Measurements from ENCODE around the gene PSORS1C2. TPM values are rescaled to one million over a fixed set of nuclear protein-coding genes. Genes with fewer than 3 reads are reported as not detected.

PSORS1C2 gene
- total RNA-seq, 1 donor from 2014 or later: not detected

DNA sequence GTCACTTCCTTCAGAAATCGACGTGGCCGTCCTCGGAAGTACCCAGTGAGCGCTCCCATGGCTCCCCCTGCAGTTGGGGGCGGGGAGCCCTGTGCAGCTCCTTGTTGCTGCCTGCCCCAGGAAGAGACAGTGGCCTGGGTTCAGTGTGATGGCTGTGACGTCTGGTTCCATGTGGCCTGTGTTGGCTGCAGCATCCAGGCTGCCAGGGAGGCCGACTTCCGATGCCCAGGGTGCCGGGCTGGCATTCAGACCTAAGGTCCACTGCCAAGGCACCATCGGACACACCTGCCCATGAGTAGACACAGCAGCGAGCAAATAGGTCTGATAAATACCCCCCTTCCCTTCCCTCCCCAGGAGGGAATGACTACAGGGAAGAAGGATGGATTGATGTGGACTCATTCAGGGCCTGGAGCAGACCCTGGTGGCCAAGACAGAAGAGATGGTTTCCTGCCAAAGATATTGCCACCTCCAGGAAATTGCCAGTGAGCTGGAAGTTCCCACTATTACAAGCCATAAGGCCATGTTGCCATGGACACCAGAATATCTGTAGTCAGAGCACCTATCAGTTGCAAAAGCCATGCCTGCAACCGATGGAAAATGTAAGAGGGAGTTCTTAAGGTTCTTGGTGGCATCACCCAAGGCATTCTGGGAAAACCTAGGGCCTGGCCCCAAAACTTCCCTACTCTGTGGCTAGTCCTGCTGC, 23.7 kb upstream of the PSORS1C2 start:
- Mint-ChIP-seq H3K36me3 (no peaks in the 10 kb centered on the region), H3K27ac (no peak overlapping the region), H3K27me3 (ENCODE audit: low read depth) (peaks cover 5% of the 10 kb centered on the region), H3K4me1 (peaks cover 19% of the 10 kb centered on the region), H3K9me3 (no peaks in the 10 kb centered on the region), H3K4me3 (no peak overlapping the region)
- no peak for DNase-seq (ENCODE audit: low spot score in 2 of 2, unreplicated experiment in 2 of 2)
- TF ChIP-seq, protein P1, sequence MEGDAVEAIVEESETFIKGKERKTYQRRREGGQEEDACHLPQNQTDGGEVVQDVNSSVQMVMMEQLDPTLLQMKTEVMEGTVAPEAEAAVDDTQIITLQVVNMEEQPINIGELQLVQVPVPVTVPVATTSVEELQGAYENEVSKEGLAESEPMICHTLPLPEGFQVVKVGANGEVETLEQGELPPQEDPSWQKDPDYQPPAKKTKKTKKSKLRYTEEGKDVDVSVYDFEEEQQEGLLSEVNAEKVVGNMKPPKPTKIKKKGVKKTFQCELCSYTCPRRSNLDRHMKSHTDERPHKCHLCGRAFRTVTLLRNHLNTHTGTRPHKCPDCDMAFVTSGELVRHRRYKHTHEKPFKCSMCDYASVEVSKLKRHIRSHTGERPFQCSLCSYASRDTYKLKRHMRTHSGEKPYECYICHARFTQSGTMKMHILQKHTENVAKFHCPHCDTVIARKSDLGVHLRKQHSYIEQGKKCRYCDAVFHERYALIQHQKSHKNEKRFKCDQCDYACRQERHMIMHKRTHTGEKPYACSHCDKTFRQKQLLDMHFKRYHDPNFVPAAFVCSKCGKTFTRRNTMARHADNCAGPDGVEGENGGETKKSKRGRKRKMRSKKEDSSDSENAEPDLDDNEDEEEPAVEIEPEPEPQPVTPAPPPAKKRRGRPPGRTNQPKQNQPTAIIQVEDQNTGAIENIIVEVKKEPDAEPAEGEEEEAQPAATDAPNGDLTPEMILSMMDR (IDR thresholded peaks at IDR 0.05; ENCODE audit: unreplicated experiment): no peak

DNA sequence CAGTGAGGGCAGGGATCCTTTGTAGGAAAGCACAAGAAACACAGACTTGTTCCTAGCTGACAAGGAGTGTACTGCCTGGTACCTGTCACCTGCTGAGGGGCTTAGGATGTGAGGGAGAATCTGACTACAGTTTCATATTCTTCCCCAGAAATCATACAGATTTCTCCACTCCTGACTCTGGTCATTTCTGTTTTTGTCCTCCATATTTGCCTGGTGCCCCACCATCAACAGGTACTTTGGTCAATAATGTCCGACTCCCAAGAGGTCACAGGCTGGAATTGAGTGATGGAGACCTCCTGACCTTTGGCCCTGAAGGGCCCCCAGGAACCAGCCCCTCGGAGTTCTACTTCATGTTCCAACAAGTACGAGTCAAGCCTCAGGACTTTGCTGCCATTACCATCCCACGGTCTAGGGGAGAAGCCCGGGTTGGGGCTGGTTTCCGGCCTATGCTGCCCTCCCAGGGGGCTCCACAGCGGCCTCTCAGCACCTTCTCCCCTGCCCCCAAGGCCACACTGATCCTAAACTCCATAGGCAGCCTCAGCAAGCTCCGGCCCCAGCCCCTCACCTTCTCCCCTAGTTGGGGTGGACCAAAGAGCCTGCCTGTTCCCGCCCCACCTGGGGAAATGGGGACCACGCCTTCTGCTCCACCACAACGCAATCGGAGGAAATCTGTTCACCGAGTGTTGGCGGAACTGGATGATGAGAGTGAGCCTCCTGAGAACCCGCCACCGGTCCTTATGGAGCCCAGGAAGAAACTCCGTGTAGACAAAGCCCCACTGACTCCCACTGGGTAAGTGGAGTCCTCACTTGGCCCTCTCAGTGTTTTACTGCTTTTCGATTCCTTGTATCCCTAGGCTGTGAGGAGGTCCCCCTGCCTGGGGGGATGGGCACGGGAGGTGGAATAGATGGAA, 22.6 kb upstream of the PSORS1C2 start:
- no peaks in the 10 kb centered on the region for H3K36me3 Mint-ChIP-seq
- H3K4me1 Mint-ChIP-seq: peaks cover 26% of the 10 kb centered on the region
- DNase-seq (ENCODE audit: low spot score in 2 of 2, unreplicated experiment in 2 of 2): no peak
- H3K9me3 Mint-ChIP-seq: no peaks in the 10 kb centered on the region
- no peak overlapping the region for H3K4me3 Mint-ChIP-seq
- TF ChIP-seq, protein P1 (IDR thresholded peaks at IDR 0.05; ENCODE audit: unreplicated experiment): no peak
- H3K27ac Mint-ChIP-seq: no peak overlapping the region
- no peaks in the 10 kb centered on the region for H3K27me3 Mint-ChIP-seq (ENCODE audit: low read depth)

DNA sequence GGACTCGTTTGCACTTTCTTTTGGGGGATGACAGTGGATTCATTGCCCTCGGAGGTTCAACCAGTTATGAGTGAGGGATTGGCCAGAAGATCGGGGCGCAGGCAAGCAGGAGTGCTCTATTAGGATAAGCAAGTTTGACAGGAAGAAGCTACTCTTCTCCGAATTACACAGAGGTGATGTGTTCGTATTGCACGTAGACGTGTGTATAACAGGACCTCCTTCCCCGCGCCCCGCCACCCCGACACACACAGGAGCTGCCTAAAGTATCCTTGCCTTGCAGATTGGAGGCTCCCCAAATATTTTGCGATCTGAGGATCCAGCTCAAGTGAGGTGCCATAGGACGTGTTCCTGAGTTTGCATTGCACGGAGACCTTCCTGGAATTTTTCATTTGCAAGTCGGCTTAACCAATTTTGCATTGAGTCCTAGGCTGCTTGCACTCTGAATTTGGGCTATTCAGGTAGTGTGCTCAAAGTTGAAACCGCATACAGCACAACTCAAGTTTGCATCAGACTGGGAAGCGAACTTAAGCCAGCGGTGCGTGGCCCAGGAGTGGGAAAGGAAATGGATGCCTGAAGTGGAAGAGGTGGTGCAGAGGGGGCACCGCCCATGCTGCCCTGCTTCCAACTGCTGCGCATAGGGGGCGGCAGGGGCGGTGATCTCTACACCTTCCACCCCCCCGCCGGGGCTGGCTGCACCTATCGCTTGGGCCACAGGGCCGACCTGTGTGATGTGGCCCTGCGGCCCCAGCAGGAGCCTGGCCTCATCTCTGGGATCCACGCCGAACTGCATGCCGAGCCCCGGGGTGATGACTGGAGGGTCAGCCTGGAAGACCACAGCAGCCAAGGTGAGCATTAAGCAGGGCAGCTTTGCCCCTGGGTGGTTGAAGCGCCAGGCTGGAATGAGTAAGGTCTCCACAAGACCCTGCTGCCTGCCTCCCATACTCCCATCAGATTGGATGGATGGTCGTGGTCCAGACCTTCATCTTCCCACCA, 20.3 kb upstream of the PSORS1C2 start:
- H3K36me3 Mint-ChIP-seq: peaks cover 8% of the 10 kb centered on the region
- peak overlapping the region; percentile 77 for H3K4me3 Mint-ChIP-seq
- DNase-seq (ENCODE audit: low spot score in 2 of 2, unreplicated experiment in 2 of 2): no peak
- peak overlapping the region; percentile 85 for H3K27ac Mint-ChIP-seq
- no peaks in the 10 kb centered on the region for H3K9me3 Mint-ChIP-seq
- H3K27me3 Mint-ChIP-seq (ENCODE audit: low read depth): no peaks in the 10 kb centered on the region
- TF ChIP-seq, protein P1 (IDR thresholded peaks at IDR 0.05; ENCODE audit: unreplicated experiment): no peak
- peaks cover 26% of the 10 kb centered on the region for H3K4me1 Mint-ChIP-seq

DNA sequence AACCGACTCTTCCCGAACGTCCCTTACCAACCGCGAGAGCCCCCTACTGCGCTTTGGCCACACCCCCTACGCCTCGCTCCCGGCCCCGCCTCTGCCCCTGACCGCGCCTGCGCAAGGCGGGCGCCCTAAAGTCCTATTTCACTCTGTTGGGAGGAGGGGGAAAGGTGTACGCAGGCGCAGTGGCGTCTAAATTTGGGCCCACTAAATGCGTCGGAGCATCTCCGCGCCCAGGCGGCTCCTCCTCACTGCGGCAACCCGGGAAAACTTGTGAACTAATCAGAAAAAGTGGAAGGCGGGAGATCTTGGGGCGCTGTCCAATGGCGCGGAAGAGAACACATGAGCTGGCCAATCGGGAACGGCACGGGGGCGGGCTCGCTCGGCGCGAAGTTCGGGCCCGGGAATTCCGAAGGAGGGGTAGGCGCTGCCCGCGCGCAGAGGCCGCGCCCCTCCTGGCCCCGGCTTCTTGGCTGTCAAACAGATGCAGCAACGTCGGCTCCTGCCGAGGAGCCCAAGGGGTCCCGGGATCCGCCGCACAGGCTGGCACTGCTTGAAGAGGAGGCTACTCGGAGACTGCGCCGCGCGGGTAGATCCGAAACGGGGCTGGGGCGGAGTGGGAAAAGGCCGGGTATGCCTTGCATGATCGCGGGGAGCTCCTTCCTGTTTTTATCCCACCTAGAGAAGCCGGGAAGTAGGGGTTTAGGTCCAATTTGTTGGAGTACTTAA, 19.4 kb upstream of the PSORS1C2 start, which contains the start of gene TCF19:
Gene TCF19, plus strand, starts transcription at position 450 of the 723 bp plus-strand sequence. CDS start 881 bp downstream, outside the sequence.
- Mint-ChIP-seq H3K36me3 (peaks cover 8% of the 10 kb centered on the region), H3K4me3 (peak within 1 kb of the TSS; percentile 77), H3K9me3 (no peaks in the 10 kb centered on the region), H3K27me3 (ENCODE audit: low read depth) (no peaks in the 10 kb centered on the region), H3K27ac (peak within 1 kb of the TSS; percentile 85), H3K4me1 (peaks cover 26% of the 10 kb centered on the region)
- peak; percentile 99 for DNase-seq (ENCODE audit: low spot score in 2 of 2, unreplicated experiment in 2 of 2)
- TF ChIP-seq, protein P1 (IDR thresholded peaks at IDR 0.05; ENCODE audit: unreplicated experiment): no peak

Data from mesothelial cell of epicardium (in vitro differentiated cells).